Liver (tissue), 4 donors: ENCODE data around the gene KIAA1143. TPM values are rescaled to one million over a fixed set of nuclear protein-coding genes. Genes with fewer than 3 reads are reported as not detected.

Experiments used
- polyA plus RNA-seq, 2 donors: library from polyadenylated mRNA; stranded (reverse) in 1 of 2; unstranded in 1 of 2; fragments of 200-250 nt in 1 of 2; fragments of >200 nt in 1 of 2; fragmentation: Nextera tagmentation in 1 of 2; extraction: Ambion mirVana in 1 of 2; gene quantifications; one replicate each; pipeline versions ENCODE4 v1.2.1 to v1.2.3, GENCODE V29; 2013 to 2015
- total RNA-seq, 2 donors: library from RNA; depleted of rRNA; stranded (reverse); fragments of >200 nt; gene quantifications; one replicate each; pipeline ENCODE4 v1.2.3, GENCODE V29; 2014
- donor health status: healthy.
- donor health status: healthy.
- donor health status: healthy.

KIAA1143 gene
- total and polyA plus RNA-seq, 4 donors: 3.9 to 10.3 (median 7.2) TPM

Other genes starting within 250 kb of the KIAA1143 start
- 1 to 10 TPM; 3.2 to 4.4 TPM for gene ZKSCAN7, start 206.4 kb downstream of the KIAA1143 start, total RNA-seq
- gene ZKSCAN7, start 206.4 kb downstream of the KIAA1143 start, polyA plus RNA-seq: 1 to 10 TPM; 1.1 to 1.2 TPM
- gene ZNF660, start 176.7 kb downstream of the KIAA1143 start, total RNA-seq: 1 to 10 TPM in 1 of 2 donors, under 1 TPM in 1; 0.59 to 2.7 TPM
- under 1 TPM; 0.08 to 0.24 TPM for gene ZNF660, start 176.7 kb downstream of the KIAA1143 start, polyA plus RNA-seq
- gene ZNF197, start 136.6 kb downstream of the KIAA1143 start, total RNA-seq: 10 to 100 TPM in 1 of 2 donors, 1 to 10 TPM in 1; 8.1 to 10.6 TPM
- gene ZNF197, start 136.6 kb downstream of the KIAA1143 start, polyA plus RNA-seq: 1 to 10 TPM; 2.4 to 3.6 TPM
- gene ZNF35, start 112.9 kb downstream of the KIAA1143 start, total RNA-seq: 1 to 10 TPM; 2.2 to 4.9 TPM
- gene ZNF35, start 112.9 kb downstream of the KIAA1143 start, polyA plus RNA-seq: 1 to 10 TPM; 1.2 to 1.3 TPM
- 1 to 10 TPM; 1.7 to 2.1 TPM for gene ZNF502, start 49.0 kb downstream of the KIAA1143 start, total RNA-seq
- gene ZNF502, start 49.0 kb downstream of the KIAA1143 start, polyA plus RNA-seq: under 1 TPM; 0.75 to 0.89 TPM
- 1 to 10 TPM; 1.1 to 1.6 TPM for gene ZNF501, start 32.0 kb downstream of the KIAA1143 start, total RNA-seq
- gene ZNF501, start 32.0 kb downstream of the KIAA1143 start, polyA plus RNA-seq: under 1 TPM; 0.44 to 0.46 TPM
- gene KIF15, start 175 bp upstream of the KIAA1143 start, total RNA-seq: 10 to 100 TPM in 1 of 2 donors, under 1 TPM in 1; under 0.01 to 15.9 TPM
- under 1 TPM; 0.15 to 0.33 TPM for gene KIF15, start 175 bp upstream of the KIAA1143 start, polyA plus RNA-seq
- 1 to 10 TPM; 5.8 to 9.0 TPM for gene TMEM42, start 100.3 kb upstream of the KIAA1143 start, total RNA-seq
- gene TMEM42, start 100.3 kb upstream of the KIAA1143 start, polyA plus RNA-seq: 1 to 10 TPM; 7.2 to 9.9 TPM
- gene TGM4, start 113.0 kb upstream of the KIAA1143 start, total RNA-seq: not detected
- gene TGM4, start 113.0 kb upstream of the KIAA1143 start, polyA plus RNA-seq: not detected
- gene ZDHHC3, start 214.6 kb upstream of the KIAA1143 start, total RNA-seq: 10 to 100 TPM; 24.8 to 43.0 TPM
- gene ZDHHC3, start 214.6 kb upstream of the KIAA1143 start, polyA plus RNA-seq: 10 to 100 TPM; 15.4 to 24.0 TPM
- 10 to 100 TPM; 20.0 to 23.4 TPM for gene EXOSC7, start 214.6 kb upstream of the KIAA1143 start, total RNA-seq
- gene EXOSC7, start 214.6 kb upstream of the KIAA1143 start, polyA plus RNA-seq: 10 to 100 TPM; 15.5 to 27.2 TPM